Upper lobe of left lung (tissue), 6 donors: Measurements from ENCODE around the gene MCUR1. TPM values are rescaled to one million over a fixed set of nuclear protein-coding genes. Genes with fewer than 3 reads are reported as not detected.
A peak's percentile ranks its signal among the peaks of the same experiment; 100 is the strongest.
"Not testable (repeated sequence)": the region's sequence is repeated elsewhere in the genome, so short reads cannot be mapped to it uniquely, and the experiment has no call there.

ENCODE experiments used
- ATAC-seq, 2 donors: fragments of 200-7000 bp; cut with Tn5 transposase; one replicate each; pipeline ENCODE4 v1.9.1; 2022; ENCODE audit warnings: mild to moderate bottlenecking in 2 of 2, moderate library complexity in 2 of 2; ENCODE audit not compliant: low FRiP score in 2 of 2
- DNase-seq, 2 donors: peaks; one replicate each; pipeline ENCODE4 v3.0.0-alpha.2; 2019 to 2020
- H3K27ac ChIP-seq, 4 donors: fragments of 200-600 bp; sonication (generic); one replicate each; pipeline ENCODE4 v1.5.1; 2016 to 2019
- H3K27me3 ChIP-seq, 4 donors: fragments of 200-600 bp; sonication (generic); one replicate each; pipeline ENCODE4 v1.5.1; 2017 to 2019
- H3K36me3 ChIP-seq, 4 donors: fragments of 200-600 bp; sonication (generic); one replicate each; pipeline ENCODE4 v1.5.1; 2016 to 2019
- H3K4me1 ChIP-seq, 4 donors: fragments of 200-600 bp; sonication (generic); one replicate each; pipeline ENCODE4 v1.5.1; 2018 to 2019
- H3K4me3 ChIP-seq, 4 donors: fragments of 200-600 bp; sonication (generic); one replicate each; pipeline ENCODE4 v1.5.1; 2017 to 2019; ENCODE audit warnings: mild to moderate bottlenecking in 2 of 4, moderate library complexity in 1 of 4
- H3K9me3 ChIP-seq, 4 donors: fragments of 200-600 bp; sonication (generic); one replicate each; pipeline ENCODE4 v1.5.1; 2018 to 2019
- CTCF ChIP-seq, 6 experiments: fragments of 450-650 bp in 4 of 6; fragments of 200-600 bp in 2 of 6; sonication (generic) in 2 of 6; IDR thresholded peaks; one replicate each; pipeline ENCODE4 v1.5.1; 2016 to 2019; ENCODE audit warnings: antibody characterized with exemption in 6 of 6
- EP300 ChIP-seq, 4 donors: sonication (generic); formaldehyde crosslinking; IDR thresholded peaks; one replicate each; pipeline ENCODE4 v1.5.1; 2017; ENCODE audit warnings: antibody characterized with exemption in 4 of 4, control low read depth in 2 of 4
- POLR2A ChIP-seq, 4 donors: fragments of 450-650 bp; IDR thresholded peaks; one replicate each; pipeline ENCODE4 v1.5.1; 2016 to 2017; ENCODE audit warnings: antibody characterized with exemption in 4 of 4, mild to moderate bottlenecking in 2 of 4
- POLR2AphosphoS5 ChIP-seq, 2 donors: sonication (generic); formaldehyde crosslinking; IDR thresholded peaks; one replicate each; pipeline ENCODE4 v1.5.1; 2017; ENCODE audit warnings: antibody characterized with exemption in 2 of 2
- WGBS, 2 donors: methylation state at CpG; one replicate each; pipeline ENCODE4 v1.1.5; 2017 to 2018; 5-methylcytosine and 5-hydroxymethylcytosine counted together
- total RNA-seq, 6 donors: library from RNA; depleted of rRNA in 4 of 6; stranded (reverse); fragments of >200 nt in 4 of 6; gene quantifications; one replicate each; pipeline versions ENCODE4 v1.1.0 to v1.2.1, GENCODE V29; 2016 to 2021
- donor health status: DM: no; HTN: no; CAD: no; lungs with moderate emphysema.
- donor health status: DM: no; HTN: yes; CAD: no; lungs with severe emphysema.

The MCUR1 gene
- total RNA-seq, 6 donors from 2014 or later = 9.4 to 34.6 (median 26.5) TPM

GRCh38 chr6:13795041-13795750 lies 19.2 kb downstream of the MCUR1 start:
- Histone ChIP-seq H3K9me3 (no peaks in the 10 kb centered on the region), H3K4me1 (no peaks in the 10 kb centered on the region), H3K27ac (no peak overlapping the region), H3K36me3 (peaks cover 6 to 72% (median 22%) of the 10 kb centered on the region in 4 donors), H3K4me3 (no peak overlapping the region), H3K27me3 (no peaks in the 10 kb centered on the region)
- 48 to 50% methylated on average over 8 of the region's 8 CpGs for WGBS, 2 donors
- ATAC-seq (peak; percentile 83 to 91), DNase-seq (peak in 1 of 2 donors; percentile 74)
- TF ChIP-seq CTCF (IDR thresholded peaks at IDR 0.05) = peak; percentile 71 to 92 (median 78)
- no peak for TF ChIP-seq POLR2AphosphoS5 (IDR thresholded peaks at IDR 0.05)

GRCh38 chr6:13794184-13794583 lies 20.2 kb downstream of the MCUR1 start:
- Histone ChIP-seq H3K27ac (no peak overlapping the region), H3K36me3 (peaks cover 6 to 71% (median 23%) of the 10 kb centered on the region in 4 donors), H3K9me3 (no peaks in the 10 kb centered on the region), H3K4me3 (no peak overlapping the region), H3K27me3 (no peaks in the 10 kb centered on the region), H3K4me1 (no peaks in the 10 kb centered on the region)
- WGBS, 2 donors = 68 to 74% methylated on average over 5 of the region's 5 CpGs
- no peak for DNase-seq
- TF ChIP-seq CTCF (IDR thresholded peaks at IDR 0.05) = no peak
- no peak for TF ChIP-seq POLR2AphosphoS5 (IDR thresholded peaks at IDR 0.05)
- no peak for TF ChIP-seq POLR2A (IDR thresholded peaks at IDR 0.05)
- TF ChIP-seq EP300 (IDR thresholded peaks at IDR 0.05) = no peak
- ATAC-seq = no peak

GRCh38 chr6:13789746-13790145 lies 24.6 kb downstream of the MCUR1 start:
- TF ChIP-seq POLR2AphosphoS5 (IDR thresholded peaks at IDR 0.05) (no peak), CTCF (IDR thresholded peaks at IDR 0.05) (no peak)
- Histone ChIP-seq H3K27me3 (no peaks in the 10 kb centered on the region), H3K4me3 (no peak overlapping the region), H3K9me3 (no peaks in the 10 kb centered on the region), H3K36me3 (peaks cover 2 to 41% (median 20%) of the 10 kb centered on the region in 4 donors), H3K27ac (no peak overlapping the region), H3K4me1 (no peaks in the 10 kb centered on the region)
- DNase-seq (no peak), ATAC-seq (no peak)
- WGBS, 2 donors = 71 to 90% methylated on average over 1 of the region's 1 CpG

- H3K4me1 ChIP-seq = no peaks in the 10 kb centered on the region
- no peak overlapping the region for H3K4me3 ChIP-seq
- H3K27ac ChIP-seq = no peak overlapping the region
- no peaks in the 10 kb centered on the region for H3K27me3 ChIP-seq
- no peaks in the 10 kb centered on the region for H3K9me3 ChIP-seq
- H3K36me3 ChIP-seq = peaks cover 2 to 41% (median 20%) of the 10 kb centered on the region in 4 donors
- 92 to 97% methylated on average over 6 of the region's 6 CpGs for WGBS, 2 donors
- ATAC-seq (no peak), DNase-seq (no peak)
- TF ChIP-seq CTCF (IDR thresholded peaks at IDR 0.05) = no peak
- TF ChIP-seq POLR2A (IDR thresholded peaks at IDR 0.05) = no peak
Observed at GRCh38 chr6:13788820-13789219, 25.5 kb downstream of the MCUR1 start.

- no peaks in the 10 kb centered on the region for H3K27me3 ChIP-seq
- TF ChIP-seq POLR2AphosphoS5 (IDR thresholded peaks at IDR 0.05) = no peak
- no peak for TF ChIP-seq CTCF (IDR thresholded peaks at IDR 0.05)
- no peak for TF ChIP-seq POLR2A (IDR thresholded peaks at IDR 0.05)
- TF ChIP-seq EP300 (IDR thresholded peaks at IDR 0.05) = no peak
- H3K9me3 ChIP-seq = no peaks in the 10 kb centered on the region
- 57 to 64% methylated on average over 8 of the region's 8 CpGs for WGBS, 2 donors
- H3K36me3 ChIP-seq = peaks cover 0 to 27% (median 16%) of the 10 kb centered on the region in 4 donors
- ATAC-seq (peak in 1 of 2 donors; percentile 49), DNase-seq (no peak)
- no peaks in the 10 kb centered on the region for H3K4me1 ChIP-seq
- no peak overlapping the region for H3K4me3 ChIP-seq
- no peak overlapping the region for H3K27ac ChIP-seq
Observed at GRCh38 chr6:13787137-13787536, 27.2 kb downstream of the MCUR1 start.

- not testable (repeated sequence) for H3K9me3 ChIP-seq, H3K36me3 ChIP-seq
- WGBS, 2 donors = 92 to 95% methylated on average over 8 of the region's 8 CpGs
Observed at GRCh38 chr6:13780162-13780561, 34.2 kb downstream of the MCUR1 start.

More at GRCh38 chr6:13780162-13780561, 34.2 kb downstream of the MCUR1 start:
- H3K4me3 ChIP-seq, H3K4me1 ChIP-seq, H3K27me3 ChIP-seq, H3K27ac ChIP-seq, ATAC-seq, DNase-seq: not testable (repeated sequence)
